GM23248 (cell line): ENCODE data around the gene TCHP. TPM values are rescaled to one million over a fixed set of nuclear protein-coding genes. Genes with fewer than 3 reads are reported as not detected.
A peak's percentile ranks its signal among the peaks of the same experiment; 100 is the strongest.

Source experiments
- DNase-seq: peaks from one replicate; pipeline ENCODE4 v3.0.0-alpha.2; 2015
- H2AFZ ChIP-seq: fragments of 200-600 bp; sonication (generic); 2 replicates; pipeline ENCODE4 v1.6.1; 2016; ENCODE audit warnings: antibody characterized with exemption
- H3F3A ChIP-seq: fragments of 200-600 bp; sonication (generic); 2 replicates; pipeline ENCODE4 v1.6.1; 2016; ENCODE audit warnings: mild to moderate bottlenecking, antibody characterized with exemption, mixed run types; ENCODE audit not compliant: insufficient read depth
- H3K27ac ChIP-seq: fragments of 200-600 bp; sonication (generic); 2 replicates; pipeline ENCODE4 v1.5.1; 2016; ENCODE audit warnings: mild to moderate bottlenecking
- H3K27me3 ChIP-seq: fragments of 200-600 bp; sonication (generic); replicated peaks from 2 replicates; pipeline ENCODE4 v1.6.1; 2016; ENCODE audit warnings: mild to moderate bottlenecking; ENCODE audit not compliant: insufficient read depth
- H3K36me3 ChIP-seq: fragments of 200-600 bp; sonication (generic); 2 replicates; pipeline ENCODE4 v1.6.1; 2016; ENCODE audit warnings: low read depth, mild to moderate bottlenecking
- H3K4me1 ChIP-seq: fragments of 200-600 bp; sonication (generic); 2 replicates; pipeline ENCODE4 v1.6.1; 2016; ENCODE audit warnings: mild to moderate bottlenecking; ENCODE audit not compliant: insufficient read depth
- H3K4me2 ChIP-seq: fragments of 200-600 bp; sonication (generic); one replicate; pipeline ENCODE4 v1.6.1; 2016; ENCODE audit warnings: mild to moderate bottlenecking; ENCODE audit not compliant: unreplicated experiment
- H3K4me3 ChIP-seq: fragments of 200-600 bp; sonication (generic); 2 replicates; pipeline ENCODE4 v1.5.1; 2016; ENCODE audit warnings: mild to moderate bottlenecking
- H3K79me2 ChIP-seq: fragments of 200-600 bp; sonication (generic); 2 replicates; pipeline ENCODE4 v1.6.1; 2016; ENCODE audit warnings: mild to moderate bottlenecking; ENCODE audit not compliant: insufficient read depth
- H3K9ac ChIP-seq: fragments of 200-600 bp; sonication (generic); 2 replicates; pipeline ENCODE4 v1.6.1; 2016; ENCODE audit warnings: mild to moderate bottlenecking
- H3K9me2 ChIP-seq: fragments of 200-600 bp; sonication (generic); 2 replicates; pipeline ENCODE4 v1.6.1; 2016; ENCODE audit warnings: mixed run types, mild to moderate bottlenecking, moderate library complexity; ENCODE audit not compliant: insufficient read depth
- H3K9me3 ChIP-seq: fragments of 200-600 bp; sonication (generic); one replicate; pipeline ENCODE4 v1.6.1; 2017; ENCODE audit warnings: low read depth
- H4K20me1 ChIP-seq: fragments of 200-600 bp; sonication (generic); 2 replicates; pipeline ENCODE4 v1.6.0; 2016; ENCODE audit not compliant: insufficient read depth
- EZH2 ChIP-seq: fragments of 200-600 bp; sonication (generic); IDR thresholded peaks from 2 replicates; pipeline ENCODE4 v1.6.1; 2018; ENCODE audit warnings: antibody characterized with exemption, mild to moderate bottlenecking; ENCODE audit not compliant: insufficient read depth, poor library complexity, severe bottlenecking
- EZH2phosphoT487 ChIP-seq: fragments of 200-600 bp; sonication (generic); IDR thresholded peaks from 2 replicates; pipeline ENCODE4 v1.6.1; 2018; ENCODE audit warnings: antibody characterized with exemption, moderate library complexity, mild to moderate bottlenecking, low read depth; ENCODE audit not compliant: insufficient read depth
- WGBS, 2 experiments: methylation state at CpG; one replicate each; pipeline ENCODE4 v1.1.6; 2015 to 2017; ENCODE audit warnings: low lambda C conversion rate in 2 of 2, low coverage in 1 of 2; ENCODE audit errors: missing lambda C conversion rate in 2 of 2; 5-methylcytosine and 5-hydroxymethylcytosine counted together
- in situ Hi-C: fragments of 300-500 bp; cut with MboI; formaldehyde crosslinking; loops from 2 replicates; pipeline ENCODE4 v1.15.0; 2020
- polyA plus RNA-seq: library from polyadenylated mRNA; unstranded; fragments of >200 nt; fragmentation: Nextera tagmentation; extraction: Ambion mirVana; gene quantifications from 2 replicates; pipeline ENCODE4 v1.2.1, GENCODE V29; 2016
- total RNA-seq: library from RNA; depleted of rRNA; stranded (reverse); fragments of >200 nt; shearing (Covaris generic); gene quantifications from 2 replicates; pipeline ENCODE4 v1.2.3, GENCODE V29; 2014

Gene TCHP
- total and polyA plus RNA-seq, 2 experiments from 2014 or later = 9.7 to 11.7 TPM

GRCh38 chr12:109950625-109951024 lies 50.6 kb downstream of the TCHP start:
- H3F3A ChIP-seq = peaks cover 64% of the 10 kb centered on the region
- peak overlapping the region; percentile 13 for H3K4me2 ChIP-seq
- H3K4me1 ChIP-seq = peaks cover 65% of the 10 kb centered on the region
- no peak overlapping the region for H3K4me3 ChIP-seq
- TF ChIP-seq EZH2 (no peak), EZH2phosphoT487 (no peak)
- peak overlapping the region; percentile 81 for H3K27ac ChIP-seq
- H3K9ac ChIP-seq = no peak overlapping the region
- H3K36me3 ChIP-seq = peaks cover 38% of the 10 kb centered on the region
- DNase-seq = no peak
- H3K9me3 ChIP-seq = no peaks in the 10 kb centered on the region
- in situ Hi-C loops = no loop called here
- H3K27me3 ChIP-seq = no peaks in the 10 kb centered on the region
- no peaks in the 10 kb centered on the region for H4K20me1 ChIP-seq
- H3K9me2 ChIP-seq = no peaks in the 10 kb centered on the region
- H2AFZ ChIP-seq = no peak overlapping the region
- H3K79me2 ChIP-seq = 0 out of 2 replicates have a peak, but pooled peaks cover 5% of the 10 kb centered on the region

- DNase-seq = peak; percentile 91
- in situ Hi-C loops = no loop called here
- peaks cover 37% of the 10 kb centered on the region for H3K36me3 ChIP-seq
- 4% methylated on average over 5 of the region's 5 CpGs for WGBS, 2 experiments
- no peaks in the 10 kb centered on the region for H3K27me3 ChIP-seq
- H3K4me1 ChIP-seq = peaks cover 65% of the 10 kb centered on the region
- H3K9me2 ChIP-seq = no peaks in the 10 kb centered on the region
- H2AFZ ChIP-seq = no peak overlapping the region
- H3F3A ChIP-seq = peaks cover 64% of the 10 kb centered on the region
- H3K9ac ChIP-seq = peak overlapping the region; percentile 44; the same call in 1 of the 2 replicates
- peak overlapping the region; percentile 48 for H3K4me3 ChIP-seq
- H3K9me3 ChIP-seq = no peaks in the 10 kb centered on the region
- TF ChIP-seq EZH2 (no peak), EZH2phosphoT487 (no peak)
- no peaks in the 10 kb centered on the region for H4K20me1 ChIP-seq
- peak overlapping the region; percentile 73 for H3K4me2 ChIP-seq
- H3K27ac ChIP-seq = peak overlapping the region; percentile 81
- H3K79me2 ChIP-seq = no peaks in the 10 kb centered on the region
These were observed 51.1 kb downstream of the TCHP start for GRCh38 chr12:109951136-109951535.

- Histone ChIP-seq H3K27ac (peak overlapping the region; percentile 81), H3F3A (peaks cover 64% of the 10 kb centered on the region), H3K9me2 (no peaks in the 10 kb centered on the region), H3K4me2 (peak overlapping the region; percentile 73), H3K9me3 (no peaks in the 10 kb centered on the region), H3K79me2 (no peaks in the 10 kb centered on the region), H3K4me3 (peak overlapping the region; percentile 48), H2AFZ (no peak overlapping the region), H3K27me3 (no peaks in the 10 kb centered on the region), H3K9ac (peak overlapping the region; percentile 44; the same call in 1 of the 2 replicates), H3K4me1 (peaks cover 63% of the 10 kb centered on the region), H4K20me1 (no peaks in the 10 kb centered on the region), H3K36me3 (peaks cover 31% of the 10 kb centered on the region)
- 42% methylated on average over 7 of the region's 7 CpGs for WGBS, 2 experiments
- in situ Hi-C loops = no loop called here
- DNase-seq = peak; percentile 58
- TF ChIP-seq EZH2 (no peak), EZH2phosphoT487 (no peak)
These were observed 51.7 kb downstream of the TCHP start for GRCh38 chr12:109951751-109952150.

GRCh38 chr12:109952160-109952858 lies 52.2 kb downstream of the TCHP start:
- no peak for TF ChIP-seq EZH2
- TF ChIP-seq EZH2phosphoT487 = no peak

More at GRCh38 chr12:109952160-109952858, 52.2 kb downstream of the TCHP start:
- Histone ChIP-seq H3K79me2 (no peaks in the 10 kb centered on the region), H3F3A (peaks cover 62% of the 10 kb centered on the region), H3K9ac (no peak overlapping the region), H3K27ac (peak overlapping the region; percentile 81), H3K9me3 (no peaks in the 10 kb centered on the region), H4K20me1 (no peaks in the 10 kb centered on the region), H3K4me3 (no peak overlapping the region), H3K4me1 (peaks cover 57% of the 10 kb centered on the region), H3K27me3 (no peaks in the 10 kb centered on the region), H3K36me3 (peaks cover 29% of the 10 kb centered on the region), H2AFZ (no peak overlapping the region), H3K4me2 (peak overlapping the region; percentile 73), H3K9me2 (no peaks in the 10 kb centered on the region)
- no peak for DNase-seq
- 94 to 95% methylated on average over 11 of the region's 11 CpGs for WGBS, 2 experiments
- in situ Hi-C loops = no loop called here
